ENCODE data around the gene RFNG.

Gene RFNG

GRCh38 chr17:82088838-82089722 lies 37.5 kb upstream of the RFNG start:
- DNase-seq = no peak

- no peak for DNase-seq
Measured at GRCh38 chr17:82087961-82088837, 36.6 kb upstream of the RFNG start.

GRCh38 chr17:82086941-82087906 lies 35.6 kb upstream of the RFNG start:
- no peak for DNase-seq

- no peak for DNase-seq
Measured at GRCh38 chr17:82085931-82086764, 34.5 kb upstream of the RFNG start.

GRCh38 chr17:82085031-82085861 lies 33.6 kb upstream of the RFNG start:
- no peak for DNase-seq

- no peak for DNase-seq
Measured at GRCh38 chr17:82084373-82085030, 32.9 kb upstream of the RFNG start.

- DNase-seq = no peak
Measured at GRCh38 chr17:82083533-82084359, 32.1 kb upstream of the RFNG start.

- no peak for DNase-seq
Measured at GRCh38 chr17:82083009-82083408, 31.4 kb upstream of the RFNG start.

GRCh38 chr17:82082456-82082855 lies 30.8 kb upstream of the RFNG start:
- no peak for DNase-seq

GRCh38 chr17:82081966-82082365 lies 30.4 kb upstream of the RFNG start:
- DNase-seq = no peak

- no peak for DNase-seq
Measured at GRCh38 chr17:82081546-82081945, 29.9 kb upstream of the RFNG start.

GRCh38 chr17:82080789-82081464 lies 29.3 kb upstream of the RFNG start:
- DNase-seq = no peak

- DNase-seq = no peak
Measured at GRCh38 chr17:82080048-82080788, 28.6 kb upstream of the RFNG start.

- no peak for DNase-seq
Measured at GRCh38 chr17:82079001-82079677, 27.5 kb upstream of the RFNG start.

- DNase-seq = no peak
Measured at GRCh38 chr17:82078433-82078832, 26.8 kb upstream of the RFNG start.

- DNase-seq = no peak
Measured at GRCh38 chr17:82077617-82078358, 26.2 kb upstream of the RFNG start.
